Upper lobe of left lung (tissue), 4 donors: ENCODE results near the gene ZNF669.

Experiments
- EP300 ChIP-seq, 4 donors: sonication (generic); formaldehyde crosslinking; IDR thresholded peaks; one replicate each; pipeline ENCODE4 v1.5.1; 2017; ENCODE audit warnings: antibody characterized with exemption in 4 of 4, control low read depth in 2 of 4
- POLR2A ChIP-seq, 4 donors: fragments of 450-650 bp; IDR thresholded peaks; one replicate each; pipeline ENCODE4 v1.5.1; 2016 to 2017; ENCODE audit warnings: antibody characterized with exemption in 4 of 4, mild to moderate bottlenecking in 2 of 4
- POLR2AphosphoS5 ChIP-seq, 2 donors: sonication (generic); formaldehyde crosslinking; IDR thresholded peaks; one replicate each; pipeline ENCODE4 v1.5.1; 2017; ENCODE audit warnings: antibody characterized with exemption in 2 of 2
- TF ChIP-seq, protein P1 (sequence below), 6 experiments: fragments of 450-650 bp in 4 of 6; fragments of 200-600 bp in 2 of 6; sonication (generic) in 2 of 6; IDR thresholded peaks; one replicate each; pipeline ENCODE4 v1.5.1; 2016 to 2019; ENCODE audit warnings: antibody characterized with exemption in 6 of 6

DNA sequence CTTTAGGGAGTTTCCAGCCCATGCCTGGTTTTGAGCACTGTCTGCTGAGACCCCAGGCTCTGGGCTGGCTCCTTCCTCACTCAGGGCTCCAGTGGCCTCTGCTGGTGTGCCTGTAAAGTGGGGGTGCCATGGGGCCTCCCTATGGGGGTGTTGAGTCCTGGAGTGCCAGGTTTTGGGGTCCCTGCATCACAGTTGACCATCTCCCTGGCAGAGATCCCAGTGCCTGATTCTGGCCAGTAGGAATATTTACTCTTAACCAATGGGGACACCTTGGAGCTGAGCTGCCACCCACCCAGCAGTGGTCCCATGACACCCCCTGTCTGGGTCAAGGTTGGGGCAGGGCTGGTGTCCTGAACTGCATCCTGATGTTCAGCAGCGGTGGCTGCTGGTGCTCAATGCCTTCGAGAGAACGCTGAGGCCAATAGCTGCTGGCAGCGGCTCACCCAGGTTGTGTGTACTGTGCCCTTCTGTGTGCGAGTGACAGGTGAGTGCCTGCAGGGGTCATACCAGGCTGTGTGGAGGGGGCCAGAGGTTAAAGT is 9.6 kb upstream of the ZNF669 start:
- TF ChIP-seq POLR2AphosphoS5 (IDR thresholded peaks at IDR 0.05): no peak
- TF ChIP-seq POLR2A (IDR thresholded peaks at IDR 0.05): no peak
- TF ChIP-seq, protein P1, sequence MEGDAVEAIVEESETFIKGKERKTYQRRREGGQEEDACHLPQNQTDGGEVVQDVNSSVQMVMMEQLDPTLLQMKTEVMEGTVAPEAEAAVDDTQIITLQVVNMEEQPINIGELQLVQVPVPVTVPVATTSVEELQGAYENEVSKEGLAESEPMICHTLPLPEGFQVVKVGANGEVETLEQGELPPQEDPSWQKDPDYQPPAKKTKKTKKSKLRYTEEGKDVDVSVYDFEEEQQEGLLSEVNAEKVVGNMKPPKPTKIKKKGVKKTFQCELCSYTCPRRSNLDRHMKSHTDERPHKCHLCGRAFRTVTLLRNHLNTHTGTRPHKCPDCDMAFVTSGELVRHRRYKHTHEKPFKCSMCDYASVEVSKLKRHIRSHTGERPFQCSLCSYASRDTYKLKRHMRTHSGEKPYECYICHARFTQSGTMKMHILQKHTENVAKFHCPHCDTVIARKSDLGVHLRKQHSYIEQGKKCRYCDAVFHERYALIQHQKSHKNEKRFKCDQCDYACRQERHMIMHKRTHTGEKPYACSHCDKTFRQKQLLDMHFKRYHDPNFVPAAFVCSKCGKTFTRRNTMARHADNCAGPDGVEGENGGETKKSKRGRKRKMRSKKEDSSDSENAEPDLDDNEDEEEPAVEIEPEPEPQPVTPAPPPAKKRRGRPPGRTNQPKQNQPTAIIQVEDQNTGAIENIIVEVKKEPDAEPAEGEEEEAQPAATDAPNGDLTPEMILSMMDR (IDR thresholded peaks at IDR 0.05): no peak
- no peak for TF ChIP-seq EP300 (IDR thresholded peaks at IDR 0.05)
